NCI-H446 (cell line): ENCODE data around the gene EML4.
"Not testable (repeated sequence)": the region's sequence is repeated elsewhere in the genome, so short reads cannot be mapped to it uniquely, and the experiment has no call there.

ENCODE experiments used
- DNase-seq, 2 experiments: peaks; one replicate each; lab custom pipeline; 2025; lab: John Stamatoyannopoulos, UW

The EML4 gene

GRCh38 chr2:42169100-42169873 is at the start of gene EML4:
TSS of gene EML4 (plus strand) at chr2:42169353. CDS start at chr2:42169612, 259 bp downstream.
- peak; percentile 56 to 95 for DNase-seq

- no peak for DNase-seq
Observed at GRCh38 chr2:42123426-42123825, 45.7 kb upstream of the EML4 start.

GRCh38 chr2:42124011-42124785 is 45.0 kb upstream of the EML4 start:
- no peak for DNase-seq

GRCh38 chr2:42125841-42126594 is 43.1 kb upstream of the EML4 start:
- no peak for DNase-seq

GRCh38 chr2:42126873-42127272 is 42.3 kb upstream of the EML4 start:
- not testable (repeated sequence) for DNase-seq

- no peak for DNase-seq
Observed at GRCh38 chr2:42127425-42128424, 41.4 kb upstream of the EML4 start.

GRCh38 chr2:42128721-42129486 is 40.2 kb upstream of the EML4 start:
- DNase-seq, result no peak

GRCh38 chr2:42129487-42129852 is 39.7 kb upstream of the EML4 start:
- DNase-seq, result no peak

GRCh38 chr2:42129947-42130346 is 39.2 kb upstream of the EML4 start:
- DNase-seq, result no peak

GRCh38 chr2:42130858-42131257 is 38.3 kb upstream of the EML4 start:
- not testable (repeated sequence) for DNase-seq

GRCh38 chr2:42132191-42132965 is 36.8 kb upstream of the EML4 start:
- DNase-seq, result peak in 1 of 2 experiments; percentile 53

GRCh38 chr2:42132966-42133641 is 36.0 kb upstream of the EML4 start:
- peak; percentile 58 to 80 for DNase-seq

- no peak for DNase-seq
Observed at GRCh38 chr2:42133771-42134195, 35.4 kb upstream of the EML4 start.

GRCh38 chr2:42134401-42134932 is 34.7 kb upstream of the EML4 start:
- DNase-seq, result not testable (repeated sequence)

GRCh38 chr2:42135381-42136312 is 33.5 kb upstream of the EML4 start:
- DNase-seq, result no peak

- no peak for DNase-seq
Observed at GRCh38 chr2:42136782-42137124, 32.4 kb upstream of the EML4 start.

GRCh38 chr2:42137125-42137841 is 31.9 kb upstream of the EML4 start:
- no peak for DNase-seq
